ENCODE results near the gene PXK. TPM values are rescaled to one million over a fixed set of nuclear protein-coding genes. Genes with fewer than 3 reads are reported as not detected.
"Not testable (repeated sequence)": the region's sequence is repeated elsewhere in the genome, so short reads cannot be mapped to it uniquely, and the experiment has no call there.

The PXK gene
- total and polyA plus RNA-seq, 8 donors = 8.3 to 54.0 (median 31.1) TPM

DNA sequence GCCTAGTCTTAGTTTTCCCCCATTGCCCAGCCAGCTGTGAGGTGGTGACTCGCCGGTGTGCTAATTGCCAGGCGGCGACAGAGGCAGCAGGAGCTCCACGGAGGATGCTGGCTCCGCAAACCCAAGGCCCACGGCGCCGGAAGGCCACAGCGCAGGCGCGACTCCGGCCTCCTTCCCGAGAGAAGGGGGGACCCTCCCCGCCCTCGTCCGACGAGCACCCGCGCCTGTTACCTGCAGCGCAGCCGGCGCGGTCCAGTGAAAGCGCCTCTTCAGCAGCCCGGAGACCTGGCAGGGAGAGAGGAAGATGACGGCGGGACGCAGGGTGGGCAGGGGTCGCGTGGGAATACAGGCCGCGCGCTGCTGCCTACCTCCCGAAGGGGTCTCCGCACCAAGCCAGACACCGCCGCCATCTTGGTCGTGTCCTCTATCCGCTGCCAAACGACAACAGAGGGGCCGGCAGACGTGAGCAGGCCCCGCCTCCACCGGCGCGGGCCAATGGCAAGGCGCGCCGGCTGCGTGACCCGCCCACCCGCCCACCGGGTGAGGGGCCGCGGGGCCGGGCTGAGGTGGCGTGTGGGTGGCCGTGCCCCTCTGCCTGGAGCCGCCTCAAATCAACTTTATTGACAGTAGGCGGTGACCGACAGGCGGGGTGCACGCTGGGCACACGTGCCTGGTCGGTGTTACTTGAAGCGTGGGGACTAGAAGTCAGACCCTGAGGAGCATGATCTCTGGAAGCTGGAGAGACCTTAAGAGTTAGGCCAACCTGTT is 100.9 kb downstream of the PXK start, which contains the start of gene PDHB:
Gene PDHB (minus strand): TSS at position 433 of the 768 bp plus-strand sequence. CDS start 23 bp downstream, at position 410.
- DNase-seq = peak; percentile 92 to 97
- TF ChIP-seq, protein P1, sequence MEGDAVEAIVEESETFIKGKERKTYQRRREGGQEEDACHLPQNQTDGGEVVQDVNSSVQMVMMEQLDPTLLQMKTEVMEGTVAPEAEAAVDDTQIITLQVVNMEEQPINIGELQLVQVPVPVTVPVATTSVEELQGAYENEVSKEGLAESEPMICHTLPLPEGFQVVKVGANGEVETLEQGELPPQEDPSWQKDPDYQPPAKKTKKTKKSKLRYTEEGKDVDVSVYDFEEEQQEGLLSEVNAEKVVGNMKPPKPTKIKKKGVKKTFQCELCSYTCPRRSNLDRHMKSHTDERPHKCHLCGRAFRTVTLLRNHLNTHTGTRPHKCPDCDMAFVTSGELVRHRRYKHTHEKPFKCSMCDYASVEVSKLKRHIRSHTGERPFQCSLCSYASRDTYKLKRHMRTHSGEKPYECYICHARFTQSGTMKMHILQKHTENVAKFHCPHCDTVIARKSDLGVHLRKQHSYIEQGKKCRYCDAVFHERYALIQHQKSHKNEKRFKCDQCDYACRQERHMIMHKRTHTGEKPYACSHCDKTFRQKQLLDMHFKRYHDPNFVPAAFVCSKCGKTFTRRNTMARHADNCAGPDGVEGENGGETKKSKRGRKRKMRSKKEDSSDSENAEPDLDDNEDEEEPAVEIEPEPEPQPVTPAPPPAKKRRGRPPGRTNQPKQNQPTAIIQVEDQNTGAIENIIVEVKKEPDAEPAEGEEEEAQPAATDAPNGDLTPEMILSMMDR (IDR thresholded peaks at IDR 0.05) = peak in 1 of 7 experiments; percentile 8
- TF ChIP-seq POLR2AphosphoS5 (IDR thresholded peaks at IDR 0.05) = peak; percentile 29 to 89 (median 89)
- no peak for TF ChIP-seq EP300 (IDR thresholded peaks at IDR 0.05)
- TF ChIP-seq POLR2A (IDR thresholded peaks at IDR 0.05) = peak in 1 of 4 donors; percentile 42
- peaks cover 33 to 34% (median 33%) of the 10 kb centered on the region in 4 donors for H3K36me3 ChIP-seq
- no peaks in the 10 kb centered on the region for H3K9me3 ChIP-seq
- H3K27me3 ChIP-seq = no peaks in the 10 kb centered on the region
- WGBS, 5 donors = 0 to 1% (median 0%) methylated on average over 54 to 67 of the region's 67 CpGs
- H3K27ac ChIP-seq = peak within 1 kb of the TSS; percentile 90 to 97 (median 91)
- peaks cover 15 to 43% (median 31%) of the 10 kb centered on the region in 4 donors for H3K4me1 ChIP-seq
- peak within 1 kb of the TSS; percentile 66 to 73 (median 70) for H3K4me3 ChIP-seq
- intact Hi-C loops (cut with DNase I; ENCODE audit: low total_unique reads) = no loop called here

DNA sequence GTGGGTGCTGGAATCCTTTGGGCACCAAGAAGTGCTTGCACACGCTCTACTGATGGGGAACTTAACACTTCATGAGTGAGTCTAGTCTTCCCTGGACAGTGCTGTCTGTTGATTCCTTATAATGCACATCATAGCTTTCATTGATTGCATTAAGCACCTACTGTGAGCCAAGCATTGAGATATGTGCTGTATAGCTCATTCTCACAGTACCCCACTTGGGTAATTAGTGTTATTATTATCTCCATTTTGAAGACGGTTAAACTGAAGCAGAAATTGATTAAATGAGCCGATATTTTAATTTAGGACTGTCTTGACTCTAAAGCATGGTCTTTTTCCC is 101.4 kb downstream of the PXK start:
- Histone ChIP-seq H3K4me1 (peaks cover 11 to 37% (median 28%) of the 10 kb centered on the region in 4 donors), H3K27ac (peak overlapping the region; percentile 62 to 97 (median 91)), H3K9me3 (no peaks in the 10 kb centered on the region), H3K27me3 (no peaks in the 10 kb centered on the region), H3K4me3 (peak overlapping the region; percentile 66 to 73 (median 70)), H3K36me3 (peaks cover 28% of the 10 kb centered on the region in 4 donors)
- WGBS, 5 donors = 56 to 69% (median 65%) methylated on average over 3 of the region's 3 CpGs
- TF ChIP-seq, protein P1 (IDR thresholded peaks at IDR 0.05) = no peak
- TF ChIP-seq POLR2A (IDR thresholded peaks at IDR 0.05) = no peak
- TF ChIP-seq EP300 (IDR thresholded peaks at IDR 0.05) = no peak
- intact Hi-C loops (cut with DNase I; ENCODE audit: low total_unique reads) = no loop called here
- no peak for DNase-seq

DNA sequence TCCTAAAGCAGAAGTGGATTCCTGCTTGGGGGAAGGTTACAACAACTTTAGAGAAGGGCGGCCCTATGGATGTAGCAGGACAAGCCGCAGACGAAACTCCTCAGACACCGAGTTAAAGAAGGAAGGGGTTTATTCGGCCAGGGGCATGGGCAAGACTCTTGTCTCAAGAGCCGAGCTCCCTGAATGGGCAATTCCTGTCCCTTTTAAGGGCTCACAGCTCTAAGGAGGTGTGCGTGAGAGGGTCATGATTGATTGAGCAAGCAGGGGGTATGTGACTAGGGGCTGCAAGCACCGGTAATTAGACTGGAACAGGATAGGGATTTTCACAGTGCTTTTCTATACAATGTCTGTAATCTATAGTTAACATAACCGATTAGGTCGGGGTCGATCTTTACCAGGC is 101.8 kb downstream of the PXK start:
- Histone ChIP-seq H3K36me3 (peaks cover 24 to 25% (median 24%) of the 10 kb centered on the region in 4 donors), H3K9me3 (no peaks in the 10 kb centered on the region), H3K4me1 (peaks cover 11 to 37% (median 28%) of the 10 kb centered on the region in 4 donors), H3K4me3 (no peak overlapping the region), H3K27ac (peak overlapping the region in 4 of 5 donors; percentile 90 to 97 (median 92)), H3K27me3 (no peaks in the 10 kb centered on the region)
- 85 to 93% (median 87%) methylated on average over 11 of the region's 11 CpGs for WGBS, 5 donors
- intact Hi-C loops (cut with DNase I; ENCODE audit: low total_unique reads) = no loop called here
- TF ChIP-seq EP300 (IDR thresholded peaks at IDR 0.05) = no peak
- TF ChIP-seq POLR2AphosphoS5 (IDR thresholded peaks at IDR 0.05) = no peak
- TF ChIP-seq POLR2A (IDR thresholded peaks at IDR 0.05) = no peak
- TF ChIP-seq, protein P1 (IDR thresholded peaks at IDR 0.05) = no peak
- no peak for DNase-seq

DNA sequence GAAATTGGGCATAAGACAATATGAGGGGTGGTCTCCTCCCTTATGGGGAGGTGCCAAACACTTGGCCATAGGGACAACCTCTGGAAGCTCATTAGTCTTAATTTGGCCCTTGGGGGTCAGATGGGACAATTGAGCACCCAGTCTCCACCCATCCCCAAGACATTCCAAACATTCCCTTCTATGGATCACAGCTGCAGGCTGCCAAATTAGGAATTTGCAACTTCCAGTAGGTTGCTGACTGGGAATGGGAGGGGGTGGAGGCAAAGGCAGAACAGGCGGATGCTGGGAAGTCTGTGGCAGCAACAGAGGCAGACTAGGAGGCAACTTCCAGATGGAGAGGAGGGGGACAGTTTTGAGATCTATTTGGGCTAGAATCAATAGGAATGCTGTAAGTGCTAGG is 102.3 kb downstream of the PXK start:
- Histone ChIP-seq H3K27me3 (no peaks in the 10 kb centered on the region), H3K4me1 (peaks cover 11 to 37% (median 28%) of the 10 kb centered on the region in 4 donors), H3K36me3 (peaks cover 19 to 20% (median 19%) of the 10 kb centered on the region in 4 donors), H3K27ac (peak overlapping the region in 4 of 5 donors; percentile 90 to 97 (median 92)), H3K4me3 (no peak overlapping the region), H3K9me3 (no peaks in the 10 kb centered on the region)
- DNase-seq = peak in 1 of 2 donors; percentile 36
- TF ChIP-seq POLR2AphosphoS5 (IDR thresholded peaks at IDR 0.05) (peak in 1 of 3 donors; percentile 46), EP300 (IDR thresholded peaks at IDR 0.05) (no peak)
- TF ChIP-seq, protein P1 (IDR thresholded peaks at IDR 0.05) = no peak
- 48 to 80% (median 76%) methylated on average over 1 of the region's 1 CpG for WGBS, 5 donors
- intact Hi-C loops (cut with DNase I; ENCODE audit: low total_unique reads) = no loop called here

DNA sequence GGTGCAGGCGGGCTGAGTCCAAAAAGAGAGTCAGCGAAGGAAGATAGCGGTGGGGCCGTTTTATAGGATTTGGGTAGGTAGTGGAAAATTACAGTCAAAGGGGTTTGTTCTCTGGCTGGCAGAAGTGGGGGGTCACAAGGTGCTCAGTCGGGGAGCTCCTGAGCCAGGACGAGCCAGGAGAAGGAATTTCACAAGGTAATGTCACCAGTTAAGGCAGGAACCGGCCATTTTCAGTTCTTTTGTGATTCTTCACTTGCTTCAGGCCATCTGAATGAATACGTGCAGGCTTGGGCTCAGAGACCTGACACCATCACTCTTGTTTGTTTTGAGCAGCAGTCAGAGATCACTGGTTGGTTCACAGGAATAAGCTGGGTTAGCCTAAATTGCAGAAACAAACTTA is 104.6 kb downstream of the PXK start:
- intact Hi-C loops (cut with DNase I; ENCODE audit: low total_unique reads); H3K4me3 ChIP-seq; H3K27ac ChIP-seq; H3K36me3 ChIP-seq; H3K9me3 ChIP-seq; DNase-seq; H3K27me3 ChIP-seq: not testable (repeated sequence)
- 72 to 77% (median 75%) methylated on average over 8 of the region's 8 CpGs for WGBS, 5 donors
- peaks cover 6 to 31% (median 19%) of the 10 kb centered on the region in 4 donors for H3K4me1 ChIP-seq

DNA sequence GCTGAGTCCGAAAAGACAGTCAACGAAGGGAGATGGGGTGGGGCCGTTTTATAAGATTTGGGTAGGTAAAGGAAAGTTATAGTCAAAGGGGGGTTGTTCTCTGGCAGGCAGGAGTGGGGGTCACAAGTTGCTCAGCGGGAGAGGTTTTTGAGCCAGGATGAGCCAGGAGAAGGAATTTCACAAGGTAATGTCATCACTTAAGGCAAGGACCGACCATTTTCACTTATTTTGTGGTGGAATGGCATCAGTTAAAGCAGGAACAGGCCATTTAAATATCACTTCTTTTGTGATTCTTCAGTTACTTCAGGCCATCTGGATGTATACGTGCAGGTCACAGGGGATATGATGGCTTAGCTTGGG is 108.3 kb downstream of the PXK start:
- H3K4me1 ChIP-seq; H3K9me3 ChIP-seq; DNase-seq; H3K27ac ChIP-seq; H3K27me3 ChIP-seq; H3K36me3 ChIP-seq; intact Hi-C loops (cut with DNase I; ENCODE audit: low total_unique reads); H3K4me3 ChIP-seq: not testable (repeated sequence)
- 79 to 85% (median 81%) methylated on average over 6 of the region's 6 CpGs for WGBS, 5 donors
